ENCODE results near the gene VWA8.

DNA sequence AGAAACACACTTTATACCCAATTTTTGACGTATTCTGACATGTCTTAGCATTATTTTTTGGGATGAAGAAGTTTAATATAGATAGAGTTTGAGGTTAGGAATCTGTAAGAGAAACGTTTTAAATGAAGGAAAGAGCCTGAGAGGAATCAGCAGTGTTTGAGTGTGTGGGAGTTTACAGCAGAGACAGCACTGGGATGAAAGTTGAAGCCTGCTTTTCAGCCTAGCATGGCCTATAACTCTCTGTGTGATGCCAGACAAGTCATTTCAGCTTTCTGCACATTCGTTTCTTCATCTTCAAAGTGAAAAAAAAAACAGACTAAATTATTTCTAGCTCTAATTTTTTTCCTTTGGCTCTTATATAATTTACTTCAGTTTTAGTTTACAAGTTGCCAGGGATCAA lies 326.5 kb downstream of the VWA8 start:
- TF ChIP-seq POLR2A (IDR thresholded peaks at IDR 0.05; ENCODE audit: extremely low read depth, insufficient read length), result no peak
- TF ChIP-seq, protein P1, sequence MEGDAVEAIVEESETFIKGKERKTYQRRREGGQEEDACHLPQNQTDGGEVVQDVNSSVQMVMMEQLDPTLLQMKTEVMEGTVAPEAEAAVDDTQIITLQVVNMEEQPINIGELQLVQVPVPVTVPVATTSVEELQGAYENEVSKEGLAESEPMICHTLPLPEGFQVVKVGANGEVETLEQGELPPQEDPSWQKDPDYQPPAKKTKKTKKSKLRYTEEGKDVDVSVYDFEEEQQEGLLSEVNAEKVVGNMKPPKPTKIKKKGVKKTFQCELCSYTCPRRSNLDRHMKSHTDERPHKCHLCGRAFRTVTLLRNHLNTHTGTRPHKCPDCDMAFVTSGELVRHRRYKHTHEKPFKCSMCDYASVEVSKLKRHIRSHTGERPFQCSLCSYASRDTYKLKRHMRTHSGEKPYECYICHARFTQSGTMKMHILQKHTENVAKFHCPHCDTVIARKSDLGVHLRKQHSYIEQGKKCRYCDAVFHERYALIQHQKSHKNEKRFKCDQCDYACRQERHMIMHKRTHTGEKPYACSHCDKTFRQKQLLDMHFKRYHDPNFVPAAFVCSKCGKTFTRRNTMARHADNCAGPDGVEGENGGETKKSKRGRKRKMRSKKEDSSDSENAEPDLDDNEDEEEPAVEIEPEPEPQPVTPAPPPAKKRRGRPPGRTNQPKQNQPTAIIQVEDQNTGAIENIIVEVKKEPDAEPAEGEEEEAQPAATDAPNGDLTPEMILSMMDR (IDR thresholded peaks at IDR 0.05; ENCODE audit: low read depth, low read length), result no peak
- TF ChIP-seq, protein P2, sequence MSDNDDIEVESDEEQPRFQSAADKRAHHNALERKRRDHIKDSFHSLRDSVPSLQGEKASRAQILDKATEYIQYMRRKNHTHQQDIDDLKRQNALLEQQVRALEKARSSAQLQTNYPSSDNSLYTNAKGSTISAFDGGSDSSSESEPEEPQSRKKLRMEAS (IDR thresholded peaks at IDR 0.05; ENCODE audit: low read depth, low read length), result no peak

Measured in NB4 (cell line).